Panc1 (cell line): ENCODE measurements around the gene KLHL41. TPM values are rescaled to one million over a fixed set of nuclear protein-coding genes. Genes with fewer than 3 reads are reported as not detected.

ENCODE experiments used
- ATAC-seq: fragments of 200-7000 bp; cut with Tn5 transposase; 2 replicates; pipeline ENCODE4 v1.9.1; 2020; ENCODE audit warnings: mild to moderate bottlenecking, moderate library complexity
- BruUV-seq: library from RNA; stranded (reverse); fragments of 400-500 nt; replicated peaks from 2 replicates; lab custom pipeline; 2021; lab: Mats Ljungman, UMichigan
- CTCF ChIA-PET: fragments of 300-600 bp; sonication (Branson Sonifier 250); formaldehyde crosslinking; loops from one replicate; lab custom pipeline; 2022; ENCODE audit warnings: antibody characterized with exemption; lab: Charles Lee
- POLR2A ChIA-PET: fragments of 300-600 bp; sonication (Branson Sonifier 250); formaldehyde crosslinking; loops from one replicate; lab custom pipeline; 2022; ENCODE audit warnings: antibody characterized with exemption; lab: Charles Lee
- DNase-seq: peaks from one replicate; pipeline ENCODE4 v3.0.0-alpha.2; 2010; ENCODE audit warnings: low read depth, low spot score
- H3K27ac ChIP-seq: 2 replicates; pipeline ENCODE4 v1.5.1; 2011; ENCODE audit warnings: mild to moderate bottlenecking, low read length, inconsistent platforms
- H3K27me3 ChIP-seq: fragments of 200-500 bp; sonication (Bioruptor generic); 2 replicates; pipeline ENCODE4 v1.6.0; 2014; ENCODE audit warnings: low read length, inconsistent platforms; ENCODE audit not compliant: control insufficient read depth, insufficient read depth
- H3K36me3 ChIP-seq: fragments of 200-500 bp; sonication (Bioruptor generic); 2 replicates; pipeline ENCODE4 v1.5.1; 2014; ENCODE audit warnings: inconsistent platforms, mild to moderate bottlenecking, low read length, moderate library complexity; ENCODE audit not compliant: control insufficient read depth, insufficient read depth
- H3K4me1 ChIP-seq: 2 replicates; pipeline ENCODE4 v1.5.1; 2011; ENCODE audit warnings: inconsistent platforms, mild to moderate bottlenecking, low read length, moderate library complexity; ENCODE audit not compliant: control insufficient read depth, insufficient read depth
- H3K4me3 ChIP-seq, 2 experiments: 2 replicates each; pipeline ENCODE4 v1.5.1; 2011 to 2012; ENCODE audit warnings: low read depth in 2 of 2, low read length in 2 of 2, mild to moderate bottlenecking in 2 of 2, inconsistent platforms in 1 of 2, moderate library complexity in 1 of 2
- H3K9me3 ChIP-seq: fragments of 200-500 bp; sonication (Bioruptor generic); 2 replicates; pipeline ENCODE4 v1.5.1; 2014; ENCODE audit warnings: low read depth, mild to moderate bottlenecking, inconsistent platforms, low read length, moderate library complexity; ENCODE audit not compliant: control insufficient read depth, insufficient read depth
- POLR2AphosphoS5 ChIP-seq: IDR thresholded peaks from 2 replicates; pipeline ENCODE4 v1.6.1; 2012; ENCODE audit warnings: mild to moderate bottlenecking, low read depth, low read length, moderate library complexity
- SIN3A ChIP-seq: IDR thresholded peaks from 2 replicates; pipeline ENCODE4 v1.6.1; 2012; ENCODE audit warnings: low read depth, mild to moderate bottlenecking, low read length, moderate library complexity, borderline replicate concordance; ENCODE audit not compliant: insufficient read depth
- TCF7L2 ChIP-seq: IDR thresholded peaks from 2 replicates; pipeline ENCODE4 v1.6.1; 2011; ENCODE audit warnings: mild to moderate bottlenecking, low read depth, low read length, inconsistent platforms
- in situ Hi-C: cut with HindIII; loops from 2 replicates; pipeline ENCODE4 v1.10.0; 2016; ENCODE audit warnings: low sequenced_read_pairs, low pct_unique_long_range_greater_than_20kb
- intact Hi-C: fragments of 100-400 bp; cut with micrococcal nuclease; formaldehyde crosslinking; loops from one replicate; pipeline ENCODE4 v1.10.0; 2022; ENCODE audit not compliant: unreplicated experiment
- total RNA-seq: library from RNA; stranded (reverse); gene quantifications from one replicate; pipeline ENCODE4 v1.2.1, GENCODE V29; 2021; ENCODE audit not compliant: unreplicated experiment
- TF ChIP-seq, protein P1 (sequence below), 2 experiments: IDR thresholded peaks; 2 replicates each; pipeline ENCODE4 v1.6.1; 2011 to 2012; ENCODE audit warnings: low read depth in 2 of 2, control low read depth in 1 of 2, low read length in 1 of 2, mild to moderate bottlenecking in 1 of 2, moderate library complexity in 1 of 2; ENCODE audit not compliant: insufficient read depth in 1 of 2
- TF ChIP-seq, protein P2 (sequence below): fragments of 450-650 bp; IDR thresholded peaks from 2 replicates; pipeline ENCODE4 v1.5.1; 2017; ENCODE audit warnings: mild to moderate bottlenecking

Gene KLHL41
- total RNA-seq, 1 experiment from 2014 or later: 0.72 TPM

DNA sequence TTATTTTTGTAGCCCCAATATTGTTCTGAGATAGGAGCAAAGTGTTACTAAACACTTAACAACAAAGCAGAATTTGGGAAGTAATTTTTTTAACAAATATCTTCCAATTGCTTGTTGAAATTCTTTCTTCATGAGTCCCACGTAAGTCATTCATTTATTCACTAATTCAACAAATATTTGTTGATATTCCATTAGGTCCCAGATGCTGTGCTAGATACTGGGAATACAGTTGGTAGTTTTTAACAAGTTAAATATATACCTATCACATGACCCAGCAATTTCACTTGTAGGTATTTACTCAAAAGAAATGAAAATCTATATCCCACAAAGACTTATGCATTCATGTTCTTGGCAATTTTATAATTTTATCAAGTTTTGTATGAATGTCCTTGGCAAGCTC, 37.3 kb upstream of the KLHL41 start:
- H3K4me3 ChIP-seq: no peak overlapping the region
- no peak overlapping the region for H3K27ac ChIP-seq
- H3K36me3 ChIP-seq: no peaks in the 10 kb centered on the region
- POLR2A ChIA-PET: no interaction called here
- CTCF ChIA-PET: no interaction called here
- intact Hi-C loops: no loop called here
- no peaks in the 10 kb centered on the region for H3K27me3 ChIP-seq
- no peaks in the 10 kb centered on the region for H3K4me1 ChIP-seq
- TF ChIP-seq, protein P1, sequence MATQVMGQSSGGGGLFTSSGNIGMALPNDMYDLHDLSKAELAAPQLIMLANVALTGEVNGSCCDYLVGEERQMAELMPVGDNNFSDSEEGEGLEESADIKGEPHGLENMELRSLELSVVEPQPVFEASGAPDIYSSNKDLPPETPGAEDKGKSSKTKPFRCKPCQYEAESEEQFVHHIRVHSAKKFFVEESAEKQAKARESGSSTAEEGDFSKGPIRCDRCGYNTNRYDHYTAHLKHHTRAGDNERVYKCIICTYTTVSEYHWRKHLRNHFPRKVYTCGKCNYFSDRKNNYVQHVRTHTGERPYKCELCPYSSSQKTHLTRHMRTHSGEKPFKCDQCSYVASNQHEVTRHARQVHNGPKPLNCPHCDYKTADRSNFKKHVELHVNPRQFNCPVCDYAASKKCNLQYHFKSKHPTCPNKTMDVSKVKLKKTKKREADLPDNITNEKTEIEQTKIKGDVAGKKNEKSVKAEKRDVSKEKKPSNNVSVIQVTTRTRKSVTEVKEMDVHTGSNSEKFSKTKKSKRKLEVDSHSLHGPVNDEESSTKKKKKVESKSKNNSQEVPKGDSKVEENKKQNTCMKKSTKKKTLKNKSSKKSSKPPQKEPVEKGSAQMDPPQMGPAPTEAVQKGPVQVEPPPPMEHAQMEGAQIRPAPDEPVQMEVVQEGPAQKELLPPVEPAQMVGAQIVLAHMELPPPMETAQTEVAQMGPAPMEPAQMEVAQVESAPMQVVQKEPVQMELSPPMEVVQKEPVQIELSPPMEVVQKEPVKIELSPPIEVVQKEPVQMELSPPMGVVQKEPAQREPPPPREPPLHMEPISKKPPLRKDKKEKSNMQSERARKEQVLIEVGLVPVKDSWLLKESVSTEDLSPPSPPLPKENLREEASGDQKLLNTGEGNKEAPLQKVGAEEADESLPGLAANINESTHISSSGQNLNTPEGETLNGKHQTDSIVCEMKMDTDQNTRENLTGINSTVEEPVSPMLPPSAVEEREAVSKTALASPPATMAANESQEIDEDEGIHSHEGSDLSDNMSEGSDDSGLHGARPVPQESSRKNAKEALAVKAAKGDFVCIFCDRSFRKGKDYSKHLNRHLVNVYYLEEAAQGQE (IDR thresholded peaks at IDR 0.05; ENCODE audit: insufficient read depth in 1 of 2, low read depth in 2 of 2, low read length in 1 of 2): no peak
- no peak for TF ChIP-seq POLR2AphosphoS5
- TF ChIP-seq TCF7L2: no peak
- TF ChIP-seq, protein P2, sequence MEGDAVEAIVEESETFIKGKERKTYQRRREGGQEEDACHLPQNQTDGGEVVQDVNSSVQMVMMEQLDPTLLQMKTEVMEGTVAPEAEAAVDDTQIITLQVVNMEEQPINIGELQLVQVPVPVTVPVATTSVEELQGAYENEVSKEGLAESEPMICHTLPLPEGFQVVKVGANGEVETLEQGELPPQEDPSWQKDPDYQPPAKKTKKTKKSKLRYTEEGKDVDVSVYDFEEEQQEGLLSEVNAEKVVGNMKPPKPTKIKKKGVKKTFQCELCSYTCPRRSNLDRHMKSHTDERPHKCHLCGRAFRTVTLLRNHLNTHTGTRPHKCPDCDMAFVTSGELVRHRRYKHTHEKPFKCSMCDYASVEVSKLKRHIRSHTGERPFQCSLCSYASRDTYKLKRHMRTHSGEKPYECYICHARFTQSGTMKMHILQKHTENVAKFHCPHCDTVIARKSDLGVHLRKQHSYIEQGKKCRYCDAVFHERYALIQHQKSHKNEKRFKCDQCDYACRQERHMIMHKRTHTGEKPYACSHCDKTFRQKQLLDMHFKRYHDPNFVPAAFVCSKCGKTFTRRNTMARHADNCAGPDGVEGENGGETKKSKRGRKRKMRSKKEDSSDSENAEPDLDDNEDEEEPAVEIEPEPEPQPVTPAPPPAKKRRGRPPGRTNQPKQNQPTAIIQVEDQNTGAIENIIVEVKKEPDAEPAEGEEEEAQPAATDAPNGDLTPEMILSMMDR: no peak
- TF ChIP-seq SIN3A: no peak
- ATAC-seq (no peak), DNase-seq (no peak)
- in situ Hi-C loops: no loop called here
- H3K9me3 ChIP-seq: no peaks in the 10 kb centered on the region
- no TSS peak for BruUV-seq

DNA sequence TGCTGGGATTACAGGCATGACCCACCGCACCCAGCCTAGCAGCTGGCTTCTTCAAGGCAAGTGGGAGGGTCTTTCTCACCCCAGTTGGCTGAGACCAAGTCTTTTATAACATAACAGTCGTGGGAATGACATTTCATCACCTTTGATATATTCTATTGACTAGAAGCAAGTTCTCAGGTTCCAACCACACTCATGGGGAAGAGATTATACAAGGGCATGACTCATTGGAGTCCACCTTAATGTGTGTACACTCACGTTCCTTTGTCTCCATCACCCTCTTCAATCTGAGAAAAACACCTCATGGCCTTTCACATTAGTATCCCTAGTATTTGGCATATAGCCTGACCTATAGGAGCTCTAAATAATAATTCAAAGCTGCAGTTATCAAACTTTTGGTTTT, 33.0 kb upstream of the KLHL41 start:
- no peak for TF ChIP-seq TCF7L2
- no peak for TF ChIP-seq SIN3A
- no peak for TF ChIP-seq POLR2AphosphoS5
- TF ChIP-seq, protein P1 (IDR thresholded peaks at IDR 0.05; ENCODE audit: insufficient read depth in 1 of 2, low read depth in 2 of 2, low read length in 1 of 2): no peak
- TF ChIP-seq, protein P2: no peak
- in situ Hi-C loops: no loop called here
- Histone ChIP-seq H3K27me3 (no peaks in the 10 kb centered on the region), H3K36me3 (no peaks in the 10 kb centered on the region), H3K9me3 (no peaks in the 10 kb centered on the region), H3K4me1 (no peaks in the 10 kb centered on the region), H3K27ac (no peak overlapping the region), H3K4me3 (no peak overlapping the region)
- DNase-seq (no peak), ATAC-seq (no peak)
- CTCF ChIA-PET: no interaction called here
- no TSS peak for BruUV-seq
- intact Hi-C loops: no loop called here
- POLR2A ChIA-PET: interaction anchor here (0.6 kb wide), 1 partner anchor 60 kb away, joined by 3 read pairs; no protein-coding TSS in a partner anchor
